Smooth muscle cell (in vitro differentiated cells): Measurements from ENCODE around the gene PHACTR3. TPM values are rescaled to one million over a fixed set of nuclear protein-coding genes. Genes with fewer than 3 reads are reported as not detected.

Source experiments
- DNase-seq: peaks from one replicate; lab custom pipeline; 2025; ENCODE audit not compliant: unreplicated experiment; lab: John Stamatoyannopoulos, UW
- H2AFZ ChIP-seq: fragments of 200-600 bp; sonication (generic); 2 replicates; pipeline ENCODE4 v1.6.0; 2016; ENCODE audit warnings: antibody characterized with exemption, low read depth, mild to moderate bottlenecking
- H3F3A ChIP-seq: fragments of 200-600 bp; sonication (generic); 2 replicates; pipeline ENCODE4 v1.6.0; 2017; ENCODE audit warnings: antibody characterized with exemption, low read depth
- H3K27ac ChIP-seq: fragments of 200-600 bp; sonication (generic); 2 replicates; pipeline ENCODE4 v1.5.1; 2016; ENCODE audit warnings: low read depth, mild to moderate bottlenecking
- H3K27me3 ChIP-seq: fragments of 200-600 bp; sonication (generic); 2 replicates; pipeline ENCODE4 v1.6.1; 2016; ENCODE audit warnings: low read depth, mild to moderate bottlenecking
- H3K36me3 ChIP-seq: fragments of 200-600 bp; sonication (generic); 2 replicates; pipeline ENCODE4 v1.5.1; 2016; ENCODE audit warnings: low read depth
- H3K4me1 ChIP-seq: fragments of 200-600 bp; sonication (generic); 2 replicates; pipeline ENCODE4 v1.5.1; 2016; ENCODE audit warnings: low read depth
- H3K4me2 ChIP-seq: fragments of 200-600 bp; sonication (generic); 2 replicates; pipeline ENCODE4 v1.6.0; 2016; ENCODE audit warnings: mild to moderate bottlenecking
- H3K4me3 ChIP-seq: fragments of 200-600 bp; sonication (generic); 2 replicates; pipeline ENCODE4 v1.5.1; 2016; ENCODE audit warnings: mild to moderate bottlenecking
- H3K79me2 ChIP-seq: fragments of 200-600 bp; sonication (generic); 2 replicates; pipeline ENCODE4 v1.6.0; 2016; ENCODE audit warnings: low read depth, mild to moderate bottlenecking
- H3K9ac ChIP-seq: fragments of 200-600 bp; sonication (generic); 2 replicates; pipeline ENCODE4 v1.6.0; 2016; ENCODE audit warnings: low read depth
- H3K9me3 ChIP-seq: fragments of 200-600 bp; sonication (generic); replicated peaks from 2 replicates; pipeline ENCODE4 v1.5.1; 2016; ENCODE audit warnings: low read depth
- H4K20me1 ChIP-seq: fragments of 200-600 bp; sonication (generic); 2 replicates; pipeline ENCODE4 v1.6.0; 2016; ENCODE audit warnings: low read depth
- CTCF ChIP-seq: fragments of 200-600 bp; sonication (generic); IDR thresholded peaks from 2 replicates; pipeline ENCODE4 v1.5.1; 2017; ENCODE audit warnings: borderline replicate concordance, mild to moderate bottlenecking, antibody characterized with exemption; ENCODE audit not compliant: insufficient read depth, poor library complexity, severe bottlenecking
- WGBS: methylation state at CpG from one replicate; pipeline ENCODE4 v1.1.7; 2016; ENCODE audit warnings: low lambda C conversion rate; 5-methylcytosine and 5-hydroxymethylcytosine counted together
- polyA plus RNA-seq: library from polyadenylated mRNA; unstranded; fragments of >200 nt; fragmentation: Nextera tagmentation; extraction: Ambion mirVana; gene quantifications from 2 replicates; pipeline ENCODE4 v1.2.1, GENCODE V29; 2016
- total RNA-seq: library from RNA; depleted of rRNA; stranded (reverse); fragments of >200 nt; gene quantifications from 2 replicates; pipeline ENCODE4 v1.2.3, GENCODE V29; 2014

Gene PHACTR3
- total and polyA plus RNA-seq, 2 experiments from 2014 or later, result 0.76 to 2.6 TPM

- H2AFZ ChIP-seq, result no peak overlapping the region
- H4K20me1 ChIP-seq, result no peaks in the 10 kb centered on the region
- DNase-seq, result no peak
- H3K9ac ChIP-seq, result no peak overlapping the region
- WGBS, result 82% methylated on average over 7 of the region's 10 CpGs
- H3K79me2 ChIP-seq, result no peaks in the 10 kb centered on the region
- H3K36me3 ChIP-seq, result no peaks in the 10 kb centered on the region
- H3K27me3 ChIP-seq, result no peaks in the 10 kb centered on the region
- TF ChIP-seq CTCF, result no peak
- no peaks in the 10 kb centered on the region for H3K4me1 ChIP-seq
- H3F3A ChIP-seq, result no peaks in the 10 kb centered on the region
- H3K4me3 ChIP-seq, result no peak overlapping the region
- H3K27ac ChIP-seq, result no peak overlapping the region
- H3K4me2 ChIP-seq, result no peak overlapping the region
- no peaks in the 10 kb centered on the region for H3K9me3 ChIP-seq
These were observed 132.0 kb downstream of the PHACTR3 start for GRCh38 chr20:59736366-59736765.

GRCh38 chr20:59737073-59737666 lies 132.8 kb downstream of the PHACTR3 start:
- Histone ChIP-seq H4K20me1 (no peaks in the 10 kb centered on the region), H3K27me3 (no peaks in the 10 kb centered on the region), H3K9ac (no peak overlapping the region), H3K79me2 (no peaks in the 10 kb centered on the region), H3K27ac (no peak overlapping the region), H3K4me2 (no peak overlapping the region), H3K36me3 (no peaks in the 10 kb centered on the region), H2AFZ (no peak overlapping the region), H3K9me3 (no peaks in the 10 kb centered on the region), H3F3A (no peaks in the 10 kb centered on the region), H3K4me3 (no peak overlapping the region), H3K4me1 (no peaks in the 10 kb centered on the region)
- TF ChIP-seq CTCF, result no peak
- 75% methylated on average over 16 of the region's 16 CpGs for WGBS
- DNase-seq, result no peak

- no peak overlapping the region for H3K4me3 ChIP-seq
- no peaks in the 10 kb centered on the region for H3K36me3 ChIP-seq
- no peak for DNase-seq
- H3K9ac ChIP-seq, result no peak overlapping the region
- H3F3A ChIP-seq, result no peaks in the 10 kb centered on the region
- H4K20me1 ChIP-seq, result no peaks in the 10 kb centered on the region
- no peaks in the 10 kb centered on the region for H3K79me2 ChIP-seq
- no peak overlapping the region for H2AFZ ChIP-seq
- 60% methylated on average over 4 of the region's 4 CpGs for WGBS
- no peak overlapping the region for H3K27ac ChIP-seq
- TF ChIP-seq CTCF, result no peak
- H3K27me3 ChIP-seq, result no peaks in the 10 kb centered on the region
- H3K9me3 ChIP-seq, result no peaks in the 10 kb centered on the region
- H3K4me1 ChIP-seq, result no peaks in the 10 kb centered on the region
- H3K4me2 ChIP-seq, result no peak overlapping the region
These were observed 133.5 kb downstream of the PHACTR3 start for GRCh38 chr20:59737816-59738215.

GRCh38 chr20:59738851-59739250 lies 134.5 kb downstream of the PHACTR3 start:
- Histone ChIP-seq H3K9ac (no peak overlapping the region), H4K20me1 (no peaks in the 10 kb centered on the region), H3F3A (no peaks in the 10 kb centered on the region), H3K4me2 (no peak overlapping the region), H2AFZ (no peak overlapping the region), H3K9me3 (no peaks in the 10 kb centered on the region), H3K27ac (no peak overlapping the region), H3K36me3 (no peaks in the 10 kb centered on the region), H3K79me2 (no peaks in the 10 kb centered on the region), H3K4me1 (no peaks in the 10 kb centered on the region), H3K4me3 (no peak overlapping the region), H3K27me3 (no peaks in the 10 kb centered on the region)
- DNase-seq, result no peak
- WGBS, result 45% methylated on average over 4 of the region's 4 CpGs
- TF ChIP-seq CTCF, result no peak
